Measurements from ENCODE around the gene FAM221B. TPM values are rescaled to one million over a fixed set of nuclear protein-coding genes. Genes with fewer than 3 reads are reported as not detected.

Gene FAM221B
- total RNA-seq, 1 experiment from 2014 or later, result not detected

GRCh38 chr9:35814106-35814840, 14.3 kb downstream of the FAM221B start:
- no peaks in the 10 kb centered on the region for H3K36me3 ChIP-seq (ENCODE audit: insufficient read depth, low read length, poor library complexity, severe bottlenecking)
- no peaks in the 10 kb centered on the region for H3K9me3 ChIP-seq (ENCODE audit: low read depth, low read length, poor library complexity, severe bottlenecking)
- intact Hi-C loops (cut with micrococcal nuclease; ENCODE audit: unreplicated experiment), result loop anchor here (5.0 to 10.0 kb wide), 4 partner anchors 57 to 209 kb away; partner anchors contain the start of genes CCDC107, CREB3, RMRP and TESK1
- H3K27ac ChIP-seq (ENCODE audit: low read depth, low read length, poor library complexity, severe bottlenecking), result peak overlapping the region; percentile 90
- H3K4me3 ChIP-seq (ENCODE audit: low read depth, low read length, poor library complexity, severe bottlenecking), result peak overlapping the region; percentile 75
- ChIA-PET POLR2A (ENCODE audit: low non-redundant PET) (interaction anchor here (0.5 kb wide), 1 partner anchor 57 kb away, joined by 8 read pairs; no protein-coding TSS in a partner anchor), CTCF (interaction anchor here (1.4 kb wide), 1 partner anchor 68 kb away, joined by 3 read pairs; no protein-coding TSS in a partner anchor)
- TF ChIP-seq EZH2 (IDR thresholded peaks at IDR 0.05; ENCODE audit: borderline replicate concordance, low read depth, low read length, poor library complexity, severe bottlenecking) (no peak), CTCF (conservative IDR thresholded peaks at IDR 0.05; ENCODE audit: low read depth, low read length) (0 out of 2 replicates have a peak, but pooled peaks have one; percentile 10)
- no TSS peak for BruUV-seq (replicated peaks)
- H3K27me3 ChIP-seq (replicated peaks; ENCODE audit: insufficient read depth, low read depth, low read length, poor library complexity), result no peaks in the 10 kb centered on the region
- peaks cover 13% of the 10 kb centered on the region for H3K4me1 ChIP-seq (ENCODE audit: insufficient read depth, low read length, poor library complexity, severe bottlenecking)
- peak; percentile 41 for DNase-seq (ENCODE audit: low spot score)

GRCh38 chr9:35813434-35814105, 15.0 kb downstream of the FAM221B start:
- Histone ChIP-seq H3K4me3 (ENCODE audit: low read depth, low read length, poor library complexity, severe bottlenecking) (peak overlapping the region; percentile 75), H3K27ac (ENCODE audit: low read depth, low read length, poor library complexity, severe bottlenecking) (peak overlapping the region; percentile 90), H3K9me3 (ENCODE audit: low read depth, low read length, poor library complexity, severe bottlenecking) (no peaks in the 10 kb centered on the region), H3K27me3 (replicated peaks; ENCODE audit: insufficient read depth, low read depth, low read length, poor library complexity) (no peaks in the 10 kb centered on the region), H3K4me1 (ENCODE audit: insufficient read depth, low read length, poor library complexity, severe bottlenecking) (peaks cover 13% of the 10 kb centered on the region), H3K36me3 (ENCODE audit: insufficient read depth, low read length, poor library complexity, severe bottlenecking) (no peaks in the 10 kb centered on the region)
- ChIA-PET POLR2A (ENCODE audit: low non-redundant PET) (no interaction called here), CTCF (interaction anchor here (1.4 kb wide), 1 partner anchor 69 kb away, joined by 3 read pairs; no protein-coding TSS in a partner anchor)
- intact Hi-C loops (cut with micrococcal nuclease; ENCODE audit: unreplicated experiment), result loop anchor here (5.0 to 10.0 kb wide), 4 partner anchors 56 to 209 kb away; partner anchors contain the start of genes CCDC107, CREB3, RMRP and TESK1
- no peak for TF ChIP-seq EZH2 (IDR thresholded peaks at IDR 0.05; ENCODE audit: borderline replicate concordance, low read depth, low read length, poor library complexity, severe bottlenecking)
- peak; percentile 51 for TF ChIP-seq CTCF (conservative IDR thresholded peaks at IDR 0.05; ENCODE audit: low read depth, low read length)
- BruUV-seq (replicated peaks), result TSS peak; percentile 81
- DNase-seq (ENCODE audit: low spot score), result peak; percentile 48

- Histone ChIP-seq H3K27ac (ENCODE audit: low read depth, low read length, poor library complexity, severe bottlenecking) (peak within 1 kb of the TSS; percentile 39), H3K27me3 (replicated peaks; ENCODE audit: insufficient read depth, low read depth, low read length, poor library complexity) (no peaks in the 10 kb centered on the region), H3K4me1 (ENCODE audit: insufficient read depth, low read length, poor library complexity, severe bottlenecking) (peaks cover 13% of the 10 kb centered on the region), H3K4me3 (ENCODE audit: low read depth, low read length, poor library complexity, severe bottlenecking) (peak within 1 kb of the TSS; percentile 47), H3K36me3 (ENCODE audit: insufficient read depth, low read length, poor library complexity, severe bottlenecking) (no peaks in the 10 kb centered on the region), H3K9me3 (ENCODE audit: low read depth, low read length, poor library complexity, severe bottlenecking) (no peaks in the 10 kb centered on the region)
- peak; percentile 97 for DNase-seq (ENCODE audit: low spot score)
- no peak for TF ChIP-seq CTCF (conservative IDR thresholded peaks at IDR 0.05; ENCODE audit: low read depth, low read length)
- TF ChIP-seq EZH2 (IDR thresholded peaks at IDR 0.05; ENCODE audit: borderline replicate concordance, low read depth, low read length, poor library complexity, severe bottlenecking), result no peak
- intact Hi-C loops (cut with micrococcal nuclease; ENCODE audit: unreplicated experiment), result loop anchor here (5.0 to 10.0 kb wide), 4 partner anchors 55 to 207 kb away; partner anchors contain the start of genes CCDC107, CREB3, RMRP and TESK1
- ChIA-PET POLR2A (ENCODE audit: low non-redundant PET) (no interaction called here), CTCF (interaction anchor here (0.7 kb wide), 1 partner anchor 166 kb away, joined by 3 read pairs; no protein-coding TSS in a partner anchor)
- BruUV-seq (replicated peaks), result no TSS peak
These were observed 16.4 kb downstream of the FAM221B start, which contains the start of gene SPAG8 for GRCh38 chr9:35812025-35812602. Gene SPAG8 (minus strand): TSS chr9:35812262. CDS start chr9:35812147, 115 bp downstream.
